Mesenchymal stem cell (in vitro differentiated cells and primary cell): ENCODE results near the gene CDH24.
A peak's percentile ranks its signal among the peaks of the same experiment; 100 is the strongest.

ENCODE experiments used
- DNase-seq: peaks from one replicate; pipeline ENCODE4 v3.0.0-alpha.2; 2013
- H2AFZ ChIP-seq: one replicate; pipeline ENCODE4 v1.6.1; 2013; ENCODE audit warnings: low read depth, mild to moderate bottlenecking, control low read depth, inconsistent platforms, low read length, moderate library complexity
- H2AK5ac ChIP-seq: 2 replicates; pipeline ENCODE4 v1.6.1; 2013; ENCODE audit warnings: low read length, moderate library complexity, mild to moderate bottlenecking, inconsistent platforms; ENCODE audit not compliant: severe bottlenecking
- H2BK120ac ChIP-seq: one replicate; pipeline ENCODE4 v1.6.1; 2013; ENCODE audit warnings: low read depth, mild to moderate bottlenecking, inconsistent platforms, low read length, moderate library complexity
- H2BK12ac ChIP-seq, 2 experiments: one replicate each; pipeline ENCODE4 v1.6.1; 2013; ENCODE audit warnings: inconsistent platforms in 2 of 2, low read length in 2 of 2, mild to moderate bottlenecking in 2 of 2, moderate library complexity in 2 of 2, control low read depth in 1 of 2
- H2BK15ac ChIP-seq: one replicate; pipeline ENCODE4 v1.6.1; 2013; ENCODE audit warnings: mild to moderate bottlenecking, low read depth, inconsistent platforms; ENCODE audit not compliant: poor library complexity, severe bottlenecking
- H2BK5ac ChIP-seq: 2 replicates; pipeline ENCODE4 v1.6.1; 2013; ENCODE audit warnings: low read depth, mild to moderate bottlenecking, low read length, control low read depth, inconsistent platforms; ENCODE audit not compliant: poor library complexity, severe bottlenecking
- H3K14ac ChIP-seq, 2 experiments: one replicate each; pipeline ENCODE4 v1.6.1; 2013; ENCODE audit warnings: inconsistent platforms in 2 of 2, low read length in 2 of 2, control low read depth in 1 of 2, mild to moderate bottlenecking in 1 of 2, moderate library complexity in 1 of 2
- H3K18ac ChIP-seq, 2 experiments: one replicate each; pipeline ENCODE4 v1.6.1; 2013; ENCODE audit warnings: inconsistent platforms in 2 of 2, low read length in 2 of 2, control low read depth in 1 of 2, low read depth in 1 of 2, mild to moderate bottlenecking in 1 of 2
- H3K23ac ChIP-seq, 2 experiments: one replicate each; pipeline ENCODE4 v1.6.1; 2013; ENCODE audit warnings: inconsistent platforms in 2 of 2, low read length in 2 of 2, mild to moderate bottlenecking in 2 of 2, moderate library complexity in 2 of 2, control low read depth in 1 of 2
- H3K27ac ChIP-seq: 2 replicates; pipeline ENCODE4 v1.5.1; 2013; ENCODE audit warnings: mild to moderate bottlenecking, moderate library complexity, low read length, control low read depth, inconsistent platforms; ENCODE audit not compliant: poor library complexity, severe bottlenecking
- H3K27me3 ChIP-seq, 2 experiments: 2 replicates each; pipeline versions ENCODE4 v1.6.1 to v1.7.0; 2013; ENCODE audit warnings: low read length in 2 of 2, mild to moderate bottlenecking in 2 of 2, moderate library complexity in 2 of 2, control low read depth in 1 of 2, inconsistent platforms in 1 of 2; ENCODE audit not compliant: control insufficient read depth in 1 of 2, insufficient read depth in 1 of 2
- H3K36me3 ChIP-seq, 2 experiments: 2 replicates each; pipeline versions ENCODE4 v1.6.1 to v1.7.0; 2013; ENCODE audit warnings: low read length in 2 of 2, control low read depth in 1 of 2, inconsistent platforms in 1 of 2, low read depth in 1 of 2, mild to moderate bottlenecking in 1 of 2; ENCODE audit not compliant: insufficient read depth in 2 of 2, control insufficient read depth in 1 of 2
- H3K4ac ChIP-seq, 2 experiments: one replicate each; pipeline ENCODE4 v1.6.1; 2013; ENCODE audit warnings: inconsistent platforms in 2 of 2, low read length in 2 of 2, mild to moderate bottlenecking in 2 of 2, moderate library complexity in 2 of 2, control low read depth in 1 of 2, low read depth in 1 of 2
- H3K4me1 ChIP-seq: 2 replicates; pipeline ENCODE4 v1.6.1; 2013; ENCODE audit warnings: low read depth, low read length, control low read depth; ENCODE audit not compliant: control insufficient read depth, insufficient read depth
- H3K4me2 ChIP-seq: 2 replicates; pipeline ENCODE4 v1.6.1; 2013; ENCODE audit warnings: low read length, mild to moderate bottlenecking, inconsistent platforms; ENCODE audit not compliant: poor library complexity, severe bottlenecking
- H3K4me3 ChIP-seq, 2 experiments: 2 replicates each; pipeline versions ENCODE4 v1.5.1 to v1.7.0; 2013; ENCODE audit warnings: low read length in 2 of 2, mild to moderate bottlenecking in 2 of 2, control low read depth in 1 of 2, low read depth in 1 of 2; ENCODE audit not compliant: insufficient read depth in 1 of 2
- H3K79me1 ChIP-seq: replicated peaks from 2 replicates; pipeline ENCODE4 v1.6.1; 2013; ENCODE audit warnings: mild to moderate bottlenecking, control low read depth, low read length, inconsistent platforms; ENCODE audit not compliant: poor library complexity, severe bottlenecking
- H3K9ac ChIP-seq: 2 replicates; pipeline ENCODE4 v1.7.0; 2013; ENCODE audit warnings: mild to moderate bottlenecking, low read length, moderate library complexity
- H3K9me3 ChIP-seq: 2 replicates; pipeline ENCODE4 v1.7.0; 2013; ENCODE audit warnings: mild to moderate bottlenecking, low read length; ENCODE audit not compliant: control insufficient read depth
- H4K8ac ChIP-seq: one replicate; pipeline ENCODE4 v1.6.1; 2013; ENCODE audit warnings: inconsistent platforms, mild to moderate bottlenecking, low read length, moderate library complexity
- H4K91ac ChIP-seq: one replicate; pipeline ENCODE4 v1.6.1; 2013; ENCODE audit warnings: mild to moderate bottlenecking, low read length, inconsistent platforms
- WGBS: methylation state at CpG from one replicate; pipeline ENCODE4 v1.1.7; 2013; ENCODE audit warnings: mixed read lengths; 5-methylcytosine and 5-hydroxymethylcytosine counted together

The CDH24 gene

GRCh38 chr14:23021434-23021833 lies 35.9 kb downstream of the CDH24 start:
- H2BK5ac ChIP-seq: no peak overlapping the region
- peak overlapping the region; percentile 35 for H4K8ac ChIP-seq
- H2AFZ ChIP-seq: no peak overlapping the region
- WGBS: 44% methylated on average over 9 of the region's 9 CpGs
- no peak overlapping the region for H3K23ac ChIP-seq
- H3K27ac ChIP-seq: no peak overlapping the region
- no peak overlapping the region for H4K91ac ChIP-seq
- no peak overlapping the region for H3K4me3 ChIP-seq
- H3K9ac ChIP-seq: no peak overlapping the region
- no peak overlapping the region for H2BK12ac ChIP-seq
- no peak overlapping the region for H3K18ac ChIP-seq
- no peak overlapping the region for H2BK15ac ChIP-seq
- H3K36me3 ChIP-seq: peaks cover 8 to 17% of the 10 kb centered on the region in 2 experiments
- no peak overlapping the region for H2BK120ac ChIP-seq
- H3K4me2 ChIP-seq: no peak overlapping the region
- no peak overlapping the region for H2AK5ac ChIP-seq
- DNase-seq: no peak
- peaks cover 10% of the 10 kb centered on the region for H3K4me1 ChIP-seq
- no peak overlapping the region for H3K14ac ChIP-seq
- H3K79me1 ChIP-seq: peaks cover 2% of the 10 kb centered on the region
- H3K27me3 ChIP-seq: no peaks in the 10 kb centered on the region
- no peaks in the 10 kb centered on the region for H3K9me3 ChIP-seq
- H3K4ac ChIP-seq: no peak overlapping the region

- 97% methylated on average over 3 of the region's 7 CpGs for WGBS
- Histone ChIP-seq H3K4me3 (no peak overlapping the region), H3K36me3 (peaks cover 2 to 7% of the 10 kb centered on the region in 2 experiments), H3K9me3 (no peaks in the 10 kb centered on the region), H2BK120ac (no peak overlapping the region), H3K18ac (no peak overlapping the region), H3K27ac (no peak overlapping the region), H3K4ac (no peak overlapping the region), H3K79me1 (no peaks in the 10 kb centered on the region), H3K4me2 (no peak overlapping the region), H4K91ac (no peak overlapping the region), H3K9ac (no peak overlapping the region), H3K4me1 (peaks cover 6% of the 10 kb centered on the region), H3K27me3 (no peaks in the 10 kb centered on the region), H2BK5ac (no peak overlapping the region), H2BK12ac (no peak overlapping the region), H2AFZ (no peak overlapping the region), H2AK5ac (no peak overlapping the region), H3K14ac (no peak overlapping the region), H2BK15ac (no peak overlapping the region), H4K8ac (no peak overlapping the region), H3K23ac (peak overlapping the region in 1 of 2 experiments; percentile 14)
- no peak for DNase-seq
Measured at GRCh38 chr14:23020143-23021128, 36.9 kb downstream of the CDH24 start.

DNA sequence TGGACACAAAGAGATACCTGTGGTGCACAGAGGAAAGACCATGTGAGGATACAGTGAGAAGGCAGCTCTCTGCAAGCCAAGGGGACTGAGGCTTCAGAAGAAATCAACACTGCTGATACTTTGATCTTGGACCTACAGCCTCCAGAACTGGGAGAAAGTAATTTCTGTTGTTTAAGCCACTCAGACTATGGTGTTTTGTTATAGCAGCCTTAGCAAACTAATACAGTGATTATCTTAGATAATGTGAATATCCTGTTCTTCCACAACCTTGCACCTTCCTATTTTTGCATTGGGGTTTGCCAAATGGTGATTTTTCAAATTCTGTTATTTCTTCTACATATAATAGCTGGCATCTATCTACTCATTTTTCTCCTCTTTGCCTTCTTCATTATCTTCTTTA lies 39.2 kb downstream of the CDH24 start:
- H2AK5ac ChIP-seq: no peak overlapping the region
- H4K91ac ChIP-seq: no peak overlapping the region
- no peaks in the 10 kb centered on the region for H3K36me3 ChIP-seq
- H2AFZ ChIP-seq: no peak overlapping the region
- no peak overlapping the region for H2BK12ac ChIP-seq
- no peak overlapping the region for H3K27ac ChIP-seq
- H3K4me3 ChIP-seq: no peak overlapping the region
- H3K4me2 ChIP-seq: no peak overlapping the region
- no peak overlapping the region for H4K8ac ChIP-seq
- no peak overlapping the region for H3K4ac ChIP-seq
- H3K14ac ChIP-seq: no peak overlapping the region
- no peak overlapping the region for H3K9ac ChIP-seq
- no peak overlapping the region for H3K18ac ChIP-seq
- H2BK120ac ChIP-seq: no peak overlapping the region
- no peaks in the 10 kb centered on the region for H3K9me3 ChIP-seq
- H3K23ac ChIP-seq: no peak overlapping the region
- no peaks in the 10 kb centered on the region for H3K27me3 ChIP-seq
- H3K4me1 ChIP-seq: peaks cover 1% of the 10 kb centered on the region
- no peak overlapping the region for H2BK5ac ChIP-seq
- no peak for DNase-seq
- no peaks in the 10 kb centered on the region for H3K79me1 ChIP-seq
- no peak overlapping the region for H2BK15ac ChIP-seq

- no peak overlapping the region for H2AK5ac ChIP-seq
- H3K23ac ChIP-seq: no peak overlapping the region
- no peak overlapping the region for H3K4me3 ChIP-seq
- H4K91ac ChIP-seq: no peak overlapping the region
- H3K4me1 ChIP-seq: peaks cover 1% of the 10 kb centered on the region
- H3K18ac ChIP-seq: no peak overlapping the region
- H2BK120ac ChIP-seq: no peak overlapping the region
- no peaks in the 10 kb centered on the region for H3K27me3 ChIP-seq
- no peak overlapping the region for H4K8ac ChIP-seq
- H3K79me1 ChIP-seq: no peaks in the 10 kb centered on the region
- no peak overlapping the region for H3K14ac ChIP-seq
- no peak overlapping the region for H2BK12ac ChIP-seq
- no peaks in the 10 kb centered on the region for H3K36me3 ChIP-seq
- H3K4ac ChIP-seq: no peak overlapping the region
- DNase-seq: no peak
- H3K4me2 ChIP-seq: no peak overlapping the region
- no peak overlapping the region for H3K27ac ChIP-seq
- no peak overlapping the region for H2BK5ac ChIP-seq
- H2AFZ ChIP-seq: no peak overlapping the region
- 86% methylated on average over 5 of the region's 5 CpGs for WGBS
- H3K9ac ChIP-seq: no peak overlapping the region
- no peak overlapping the region for H2BK15ac ChIP-seq
- H3K9me3 ChIP-seq: no peaks in the 10 kb centered on the region
Measured at GRCh38 chr14:23017091-23017490, 40.2 kb downstream of the CDH24 start.
